ENCODE measurements around the gene ZFY. TPM values are rescaled to one million over a fixed set of nuclear protein-coding genes. Genes with fewer than 3 reads are reported as not detected.

The ZFY gene
- total RNA-seq, 1 experiment from 2014 or later = 3.5 TPM

GRCh38 chrY:2936436-2936750, 1.2 kb downstream of the ZFY start:
- Histone ChIP-seq H3K4me2 (ENCODE audit: low read length) (peak overlapping the region; percentile 59), H3K79me2 (ENCODE audit: insufficient read depth, low read length) (no peaks in the 10 kb centered on the region), H3K4me1 (ENCODE audit: control insufficient read depth in 1 of 2, insufficient read depth in 2 of 2, low read length in 2 of 2) (no peaks in the 10 kb centered on the region), H3K27ac (ENCODE audit: low read depth, low read length) (no peak overlapping the region), H3K4me3 (replicated peaks in 1 of 2; ENCODE audit: low read depth in 1 of 2, low read length in 2 of 2) (peak overlapping the region; percentile 41 to 53), H3K9me3 (ENCODE audit: control insufficient read depth in 1 of 2, insufficient read depth in 1 of 2, low read depth in 1 of 2, low read length in 2 of 2) (no peaks in the 10 kb centered on the region), H3K36me3 (ENCODE audit: control insufficient read depth in 1 of 2, insufficient read depth in 2 of 2, low read length in 2 of 2) (no peaks in the 10 kb centered on the region), H4K20me1 (ENCODE audit: insufficient read depth) (no peaks in the 10 kb centered on the region), H2AFZ (ENCODE audit: low read depth, low read length, poor library complexity, severe bottlenecking) (no peak overlapping the region), H3K9ac (ENCODE audit: low read length) (peak overlapping the region; percentile 45; the same call in 1 of the 2 replicates), H3K9me2 (ENCODE audit: insufficient read depth) (no peaks in the 10 kb centered on the region), H3K27me3 (ENCODE audit: insufficient read depth, low read length) (no peaks in the 10 kb centered on the region)
- RAD21 ChIA-PET (ENCODE audit: low non-redundant PET in 1 of 2, low total read pairs in 2 of 2, uncharacterized antibody in 2 of 2, unreplicated experiment in 2 of 2) = no interaction called here
- ATAC-seq (no peak), DNase-seq (ENCODE audit: low read depth, low spot score) (no peak)
- POLR2A ChIA-PET = no interaction called here
- CTCF ChIA-PET = no interaction called here
- intact Hi-C loops (cut with micrococcal nuclease) = no loop called here
- BruUV-seq (replicated peaks) = no TSS peak
- TF ChIP-seq EZH2phosphoT487 (IDR thresholded peaks at IDR 0.05; ENCODE audit: borderline replicate concordance) = no peak
- TF ChIP-seq RAD21 (IDR thresholded peaks at IDR 0.05; ENCODE audit: low read depth) = no peak
- TF ChIP-seq CEBPB (IDR thresholded peaks at IDR 0.05; ENCODE audit: low read depth) = no peak
- TF ChIP-seq ATF3 (IDR thresholded peaks at IDR 0.05) = no peak
- no peak for TF ChIP-seq SP1 (IDR thresholded peaks at IDR 0.05; ENCODE audit: low read depth)
- no peak for TF ChIP-seq SIN3A (IDR thresholded peaks at IDR 0.05; ENCODE audit: low read depth)
- no peak for TF ChIP-seq CTCF (IDR thresholded peaks at IDR 0.05 in 2 of 3, conservative IDR thresholded peaks at IDR 0.05 in 1 of 3; ENCODE audit: borderline replicate concordance in 1 of 3, insufficient read depth in 1 of 3, low read depth in 2 of 3, low read length in 2 of 3)
- TF ChIP-seq MAX (IDR thresholded peaks at IDR 0.05) = no peak
- no peak for TF ChIP-seq TCF7L2 (IDR thresholded peaks at IDR 0.05; ENCODE audit: borderline replicate concordance, extremely low read depth, insufficient read depth, insufficient read length)
- TF ChIP-seq POLR2A (IDR thresholded peaks at IDR 0.05; ENCODE audit: borderline replicate concordance, extremely low read depth, insufficient read depth, insufficient read length) = no peak
- TF ChIP-seq POLR2AphosphoS5 (IDR thresholded peaks at IDR 0.05; ENCODE audit: low read depth, low read length) = no peak
- no peak for TF ChIP-seq EZH2 (IDR thresholded peaks at IDR 0.05)
- TF ChIP-seq CBX3 (IDR thresholded peaks at IDR 0.05; ENCODE audit: low read depth) = no peak

Data from HCT116 (cell line).